ENCODE results near the gene FOXP1. TPM values are rescaled to one million over a fixed set of nuclear protein-coding genes. Genes with fewer than 3 reads are reported as not detected.

The FOXP1 gene
- total RNA-seq, 1 experiment from 2014 or later: 58.4 TPM

GRCh38 chr3:71051259-71051595 lies 532.3 kb downstream of the FOXP1 start:
- no TSS peak for BruUV-seq (replicated peaks)
- DNase-seq (ENCODE audit: low spot score): no peak
- no peak for TF ChIP-seq CTCF (conservative IDR thresholded peaks at IDR 0.05; ENCODE audit: low read depth, low read length)
- no peak for TF ChIP-seq EZH2 (IDR thresholded peaks at IDR 0.05; ENCODE audit: borderline replicate concordance, low read depth, low read length, poor library complexity, severe bottlenecking)
- H3K4me3 ChIP-seq (ENCODE audit: low read depth, low read length, poor library complexity, severe bottlenecking): no peak overlapping the region
- no peaks in the 10 kb centered on the region for H3K27me3 ChIP-seq (replicated peaks; ENCODE audit: insufficient read depth, low read depth, low read length, poor library complexity)
- H3K27ac ChIP-seq (ENCODE audit: low read depth, low read length, poor library complexity, severe bottlenecking): peak overlapping the region; percentile 33
- peaks cover 2% of the 10 kb centered on the region for H3K36me3 ChIP-seq (ENCODE audit: insufficient read depth, low read length, poor library complexity, severe bottlenecking)
- POLR2A ChIA-PET (ENCODE audit: low non-redundant PET): no interaction called here
- peaks cover 57% of the 10 kb centered on the region for H3K4me1 ChIP-seq (ENCODE audit: insufficient read depth, low read length, poor library complexity, severe bottlenecking)
- H3K9me3 ChIP-seq (ENCODE audit: low read depth, low read length, poor library complexity, severe bottlenecking): no peaks in the 10 kb centered on the region
- intact Hi-C loops (cut with micrococcal nuclease; ENCODE audit: unreplicated experiment): no loop called here
- CTCF ChIA-PET: no interaction called here

DNA sequence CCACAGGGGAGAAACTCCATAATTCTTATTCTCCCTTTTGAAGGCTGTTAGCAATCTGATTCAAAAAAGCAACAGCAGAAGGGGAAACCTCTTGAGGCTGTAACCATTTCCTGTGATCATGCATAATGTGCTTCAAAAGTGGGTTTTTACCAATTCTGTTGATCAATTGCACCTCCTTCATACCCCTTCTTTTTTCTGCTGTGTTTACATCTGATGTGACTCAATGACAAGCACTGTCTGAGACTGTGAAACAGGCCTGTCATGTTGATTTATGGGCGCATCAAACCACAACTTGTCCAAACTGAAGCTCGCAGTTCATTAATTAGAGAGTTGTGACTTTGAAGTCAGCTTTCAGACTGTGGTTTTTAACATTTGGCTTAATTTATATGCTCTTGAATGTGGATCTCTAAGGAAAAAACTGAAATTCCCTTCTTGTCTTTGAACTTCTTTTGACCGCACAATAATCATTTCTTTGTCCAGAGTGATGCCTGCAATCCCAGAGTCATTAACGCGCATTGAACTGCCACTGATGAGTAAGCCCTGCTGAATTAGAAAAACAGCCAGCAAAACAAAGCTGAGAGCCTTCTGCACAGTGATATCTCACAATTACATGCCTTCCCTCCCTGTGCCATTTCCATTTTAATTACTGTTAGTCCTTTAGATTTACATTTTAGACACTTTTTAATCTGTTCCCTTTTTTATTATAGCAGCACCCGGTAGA lies 532.8 kb downstream of the FOXP1 start:
- intact Hi-C loops (cut with micrococcal nuclease; ENCODE audit: unreplicated experiment): no loop called here
- BruUV-seq (replicated peaks): no TSS peak
- H3K36me3 ChIP-seq (ENCODE audit: insufficient read depth, low read length, poor library complexity, severe bottlenecking): peaks cover 7% of the 10 kb centered on the region
- peak overlapping the region; percentile 37 for H3K27ac ChIP-seq (ENCODE audit: low read depth, low read length, poor library complexity, severe bottlenecking)
- H3K9me3 ChIP-seq (ENCODE audit: low read depth, low read length, poor library complexity, severe bottlenecking): no peaks in the 10 kb centered on the region
- no peak overlapping the region for H3K4me3 ChIP-seq (ENCODE audit: low read depth, low read length, poor library complexity, severe bottlenecking)
- H3K4me1 ChIP-seq (ENCODE audit: insufficient read depth, low read length, poor library complexity, severe bottlenecking): peaks cover 52% of the 10 kb centered on the region
- POLR2A ChIA-PET (ENCODE audit: low non-redundant PET): no interaction called here
- peak; percentile 83 for DNase-seq (ENCODE audit: low spot score)
- H3K27me3 ChIP-seq (replicated peaks; ENCODE audit: insufficient read depth, low read depth, low read length, poor library complexity): no peaks in the 10 kb centered on the region
- CTCF ChIA-PET: no interaction called here
- no peak for TF ChIP-seq EZH2 (IDR thresholded peaks at IDR 0.05; ENCODE audit: borderline replicate concordance, low read depth, low read length, poor library complexity, severe bottlenecking)
- no peak for TF ChIP-seq CTCF (conservative IDR thresholded peaks at IDR 0.05; ENCODE audit: low read depth, low read length)

DNA sequence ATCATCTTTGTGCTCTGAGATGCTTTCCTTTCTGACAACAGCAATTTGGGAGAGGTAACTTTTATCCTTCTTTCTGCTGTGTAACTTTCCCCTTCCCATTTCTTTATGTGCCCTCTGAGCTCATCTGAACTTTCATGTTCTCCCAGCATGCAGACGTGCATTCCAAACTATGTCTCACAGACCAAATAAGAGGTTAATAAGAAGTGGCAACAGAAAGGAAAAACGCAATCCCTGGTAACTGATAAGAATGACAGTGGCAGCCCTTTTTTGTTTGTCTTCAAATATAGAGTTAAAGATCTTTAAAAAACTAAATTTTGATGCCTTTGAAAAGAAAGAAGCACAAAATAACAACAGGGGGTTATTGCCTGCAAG lies 533.4 kb downstream of the FOXP1 start:
- ChIA-PET CTCF (no interaction called here), POLR2A (ENCODE audit: low non-redundant PET) (no interaction called here)
- Histone ChIP-seq H3K27me3 (replicated peaks; ENCODE audit: insufficient read depth, low read depth, low read length, poor library complexity) (no peaks in the 10 kb centered on the region), H3K4me3 (ENCODE audit: low read depth, low read length, poor library complexity, severe bottlenecking) (no peak overlapping the region), H3K27ac (ENCODE audit: low read depth, low read length, poor library complexity, severe bottlenecking) (peak overlapping the region; percentile 37), H3K4me1 (ENCODE audit: insufficient read depth, low read length, poor library complexity, severe bottlenecking) (peaks cover 47% of the 10 kb centered on the region), H3K36me3 (ENCODE audit: insufficient read depth, low read length, poor library complexity, severe bottlenecking) (peaks cover 9% of the 10 kb centered on the region), H3K9me3 (ENCODE audit: low read depth, low read length, poor library complexity, severe bottlenecking) (no peaks in the 10 kb centered on the region)
- no peak for TF ChIP-seq CTCF (conservative IDR thresholded peaks at IDR 0.05; ENCODE audit: low read depth, low read length)
- no peak for TF ChIP-seq EZH2 (IDR thresholded peaks at IDR 0.05; ENCODE audit: borderline replicate concordance, low read depth, low read length, poor library complexity, severe bottlenecking)
- no peak for DNase-seq (ENCODE audit: low spot score)
- intact Hi-C loops (cut with micrococcal nuclease; ENCODE audit: unreplicated experiment): no loop called here
- no TSS peak for BruUV-seq (replicated peaks)
